HepG2 (cell line): ENCODE measurements around the gene EPHA6. TPM values are rescaled to one million over a fixed set of nuclear protein-coding genes. Genes with fewer than 3 reads are reported as not detected.

Experiments
- ATAC-seq: fragments of 200-7000 bp; cut with Tn5 transposase; 3 replicates; pipeline ENCODE4 v1.9.1; 2020; ENCODE audit warnings: mild to moderate bottlenecking, moderate library complexity
- BruUV-seq: library from RNA; stranded (reverse); fragments of 400-500 nt; replicated peaks from 2 replicates; lab custom pipeline; 2021; lab: Mats Ljungman, UMichigan
- CTCF ChIA-PET: fragments of 300-600 bp; formaldehyde crosslinking; extraction: SDS; loops from one replicate; lab custom pipeline; 2021; ENCODE audit warnings: low total read pairs, inconsistent platforms, low intra/inter-chr PET ratio; lab: Yijun Ruan, JAX
- POLR2A ChIA-PET: fragments of 350-600 bp; sonication (Branson Sonifier 250); formaldehyde crosslinking; loops from one replicate; lab custom pipeline; 2020; ENCODE audit warnings: antibody characterized with exemption, inconsistent platforms; lab: Yijun Ruan, JAX
- DNase-seq: peaks from one replicate; pipeline ENCODE4 v3.0.0-alpha.2; 2015; ENCODE audit warnings: low spot score
- FAIRE-seq: peaks from 3 replicates; lab custom pipeline; 2011; peaks lifted over from hg19 to GRCh38; lab: Jason Lieb, UNC
- H2AFZ ChIP-seq: one replicate; pipeline ENCODE4 v1.6.1; 2011; ENCODE audit warnings: low read length, inconsistent platforms
- H3K27ac ChIP-seq: fragments of 300-600 bp; 3 replicates; pipeline ENCODE4 v1.8.0; 2011; ENCODE audit warnings: mixed run types, mild to moderate bottlenecking, mixed read lengths, low read length, inconsistent platforms; ENCODE audit not compliant: insufficient read depth; ENCODE audit errors: extremely low read length
- H3K27me3 ChIP-seq, 2 experiments: fragments of 200-600 bp in 1 of 2; 2 replicates in 1 of 2; 3 replicates in 1 of 2; pipeline versions ENCODE4 v1.6.0 to v1.8.0; 2011; ENCODE audit warnings: low read length in 2 of 2, mild to moderate bottlenecking in 2 of 2, moderate library complexity in 2 of 2, inconsistent platforms in 1 of 2; ENCODE audit not compliant: insufficient read depth in 2 of 2, control insufficient read depth in 1 of 2
- H3K36me3 ChIP-seq, 2 experiments: fragments of 200-600 bp in 1 of 2; replicated peaks in 1 of 2; 2 replicates in 1 of 2; 3 replicates in 1 of 2; pipeline versions ENCODE4 v1.5.1 to v1.8.0; 2011; ENCODE audit warnings: low read length in 2 of 2, inconsistent platforms in 1 of 2; ENCODE audit not compliant: insufficient read depth in 2 of 2, control insufficient read depth in 1 of 2
- H3K4me1 ChIP-seq: 2 replicates; pipeline ENCODE4 v1.5.1; 2012; ENCODE audit warnings: low read length, inconsistent platforms; ENCODE audit not compliant: insufficient read depth
- H3K4me2 ChIP-seq: 2 replicates; pipeline ENCODE4 v1.6.0; 2011; ENCODE audit warnings: low read depth, low read length, inconsistent platforms
- H3K4me3 ChIP-seq, 3 experiments: fragments of 200-600 bp in 1 of 3; sonication (generic), shearing (Covaris generic) in 1 of 3; replicated peaks in 1 of 3; 2 replicates each; pipeline ENCODE4 v1.5.1; 2011 to 2016; ENCODE audit warnings: low read length in 3 of 3, inconsistent platforms in 2 of 3, low read depth in 2 of 3, mild to moderate bottlenecking in 2 of 3, control low read depth in 1 of 3, mixed read lengths in 1 of 3; ENCODE audit not compliant: insufficient read depth in 1 of 3
- H3K79me2 ChIP-seq: one replicate; pipeline ENCODE4 v1.6.1; 2011; ENCODE audit warnings: low read length, inconsistent platforms; ENCODE audit not compliant: insufficient read depth
- H3K9ac ChIP-seq: 2 replicates; pipeline ENCODE4 v1.6.0; 2011; ENCODE audit warnings: mild to moderate bottlenecking, low read depth, low read length, inconsistent platforms; ENCODE audit not compliant: insufficient read depth
- H3K9me3 ChIP-seq: 2 replicates; pipeline ENCODE4 v1.5.1; 2012; ENCODE audit warnings: mild to moderate bottlenecking, low read length
- H4K20me1 ChIP-seq: 2 replicates; pipeline ENCODE4 v1.6.0; 2011; ENCODE audit warnings: inconsistent platforms, mild to moderate bottlenecking, low read length, moderate library complexity; ENCODE audit not compliant: insufficient read depth
- CBX5 ChIP-seq: sonication (generic); formaldehyde crosslinking; IDR thresholded peaks from 2 replicates; pipeline ENCODE4 v1.4.0; 2020; ENCODE audit warnings: missing genetic modification reagents, borderline replicate concordance
- GFI1 ChIP-seq: sonication (generic); formaldehyde crosslinking; IDR thresholded peaks from 2 replicates; pipeline ENCODE4 v1.5.0; 2020; ENCODE audit warnings: missing genetic modification reagents, mild to moderate bottlenecking, borderline replicate concordance
- HHEX ChIP-seq: IDR thresholded peaks from 2 replicates; pipeline ENCODE4 v1.6.1; 2016; ENCODE audit warnings: control low read depth
- TBP ChIP-seq: sonication (generic); formaldehyde crosslinking; IDR thresholded peaks from 2 replicates; pipeline ENCODE4 v1.5.0; 2020; ENCODE audit warnings: missing genetic modification reagents
- ZBTB25 ChIP-seq: IDR thresholded peaks from 2 replicates; pipeline ENCODE4 v1.6.1; 2018; ENCODE audit warnings: missing genetic modification reagents
- ZNF205 ChIP-seq: IDR thresholded peaks from 2 replicates; pipeline ENCODE4 v1.6.1; 2018; ENCODE audit warnings: missing biosample characterization, missing genetic modification reagents
- ZNF230 ChIP-seq: sonication (generic); formaldehyde crosslinking; IDR thresholded peaks from 2 replicates; pipeline ENCODE4 v1.4.0; 2020; ENCODE audit warnings: mild to moderate bottlenecking, missing genetic modification reagents
- WGBS: methylation state at CpG from one replicate; pipeline ENCODE4 v1.1.6; 2017; ENCODE audit warnings: low lambda C conversion rate; 5-methylcytosine and 5-hydroxymethylcytosine counted together
- in situ Hi-C: cut with HindIII; loops from 2 replicates; pipeline ENCODE4 v1.10.0; 2017; ENCODE audit warnings: low pct_unique_long_range_greater_than_20kb; ENCODE audit not compliant: extremely low pct_ligation_motif_present
- intact Hi-C: fragments of 100-400 bp; cut with micrococcal nuclease; formaldehyde crosslinking; loops from one replicate; pipeline ENCODE4 v1.10.0; 2022; ENCODE audit not compliant: unreplicated experiment
- polyA plus RNA-seq, 8 experiments: library from polyadenylated mRNA; depleted of rRNA in 3 of 8; stranded (reverse) in 7 of 8; unstranded in 1 of 8; fragments of >200 nt; fragmentation: Illumina TruSeq in 4 of 8; extraction: Trizol in 4 of 8; gene quantifications; 2 replicates each; pipeline versions ENCODE4 v1.2.1 to v1.2.3, GENCODE V29; 2011 to 2016; ENCODE audit warnings: low read depth in 4 of 8, missing spikeins in 1 of 8, mixed read lengths in 1 of 8; ENCODE audit not compliant: insufficient read depth in 1 of 8
- total RNA-seq, 5 experiments: library from RNA; depleted of rRNA; stranded (reverse); fragments of >200 nt; fragmentation: Illumina TruSeq; extraction: Trizol; gene quantifications; 2 replicates each; pipeline ENCODE4 v1.2.3, GENCODE V29; 2016; ENCODE audit warnings: low read depth in 1 of 5
- TF ChIP-seq, protein P1 (sequence below): sonication (generic); formaldehyde crosslinking; conservative IDR thresholded peaks from 2 replicates; pipeline ENCODE4 v1.8.1; 2023; ENCODE audit warnings: missing genetic modification reagents
- TF ChIP-seq, protein P2 (sequence below): sonication (generic); formaldehyde crosslinking; IDR thresholded peaks from 2 replicates; pipeline ENCODE4 v1.5.0; 2020; ENCODE audit warnings: missing genetic modification reagents, mild to moderate bottlenecking, borderline replicate concordance

The EPHA6 gene
- total and polyA plus RNA-seq, 2 of the 13 experiments (the other 11 are each of a cell fraction or from before 2014, with no cell fraction given) = not detected

GRCh38 chr3:97576221-97576620 is 761.8 kb downstream of the EPHA6 start:
- ATAC-seq (no peak), FAIRE-seq (no peak), DNase-seq (no peak)
- 0% methylated on average over 2 of the region's 2 CpGs for WGBS
- no peak overlapping the region for H2AFZ ChIP-seq
- no peaks in the 10 kb centered on the region for H3K9me3 ChIP-seq
- TF ChIP-seq, protein P1, sequence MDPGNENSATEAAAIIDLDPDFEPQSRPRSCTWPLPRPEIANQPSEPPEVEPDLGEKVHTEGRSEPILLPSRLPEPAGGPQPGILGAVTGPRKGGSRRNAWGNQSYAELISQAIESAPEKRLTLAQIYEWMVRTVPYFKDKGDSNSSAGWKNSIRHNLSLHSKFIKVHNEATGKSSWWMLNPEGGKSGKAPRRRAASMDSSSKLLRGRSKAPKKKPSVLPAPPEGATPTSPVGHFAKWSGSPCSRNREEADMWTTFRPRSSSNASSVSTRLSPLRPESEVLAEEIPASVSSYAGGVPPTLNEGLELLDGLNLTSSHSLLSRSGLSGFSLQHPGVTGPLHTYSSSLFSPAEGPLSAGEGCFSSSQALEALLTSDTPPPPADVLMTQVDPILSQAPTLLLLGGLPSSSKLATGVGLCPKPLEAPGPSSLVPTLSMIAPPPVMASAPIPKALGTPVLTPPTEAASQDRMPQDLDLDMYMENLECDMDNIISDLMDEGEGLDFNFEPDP (CRISPR knock-in tag) = no peak
- TF ChIP-seq, protein P2, sequence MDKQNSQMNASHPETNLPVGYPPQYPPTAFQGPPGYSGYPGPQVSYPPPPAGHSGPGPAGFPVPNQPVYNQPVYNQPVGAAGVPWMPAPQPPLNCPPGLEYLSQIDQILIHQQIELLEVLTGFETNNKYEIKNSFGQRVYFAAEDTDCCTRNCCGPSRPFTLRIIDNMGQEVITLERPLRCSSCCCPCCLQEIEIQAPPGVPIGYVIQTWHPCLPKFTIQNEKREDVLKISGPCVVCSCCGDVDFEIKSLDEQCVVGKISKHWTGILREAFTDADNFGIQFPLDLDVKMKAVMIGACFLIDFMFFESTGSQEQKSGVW (CRISPR knock-in tag) = no peak
- no peak for TF ChIP-seq HHEX
- TF ChIP-seq GFI1 (CRISPR knock-in tag) = no peak
- no peak for TF ChIP-seq ZNF205 (CRISPR knock-in tag)
- no peaks in the 10 kb centered on the region for H3K27me3 ChIP-seq
- H3K4me2 ChIP-seq = no peak overlapping the region
- intact Hi-C loops = no loop called here
- in situ Hi-C loops = no loop called here
- no peak overlapping the region for H3K4me3 ChIP-seq
- CTCF ChIA-PET = no interaction called here
- no peaks in the 10 kb centered on the region for H3K36me3 ChIP-seq
- H4K20me1 ChIP-seq = no peaks in the 10 kb centered on the region
- H3K79me2 ChIP-seq = no peaks in the 10 kb centered on the region
- H3K9ac ChIP-seq = no peak overlapping the region
- no TSS peak for BruUV-seq
- POLR2A ChIA-PET = no interaction called here
- H3K27ac ChIP-seq = no peak overlapping the region
- H3K4me1 ChIP-seq = no peaks in the 10 kb centered on the region

GRCh38 chr3:97579365-97579764 is 765.0 kb downstream of the EPHA6 start:
- Histone ChIP-seq H3K79me2 (no peaks in the 10 kb centered on the region), H3K36me3 (no peaks in the 10 kb centered on the region), H3K4me2 (no peak overlapping the region), H3K4me3 (no peak overlapping the region), H2AFZ (no peak overlapping the region), H3K27ac (no peak overlapping the region), H4K20me1 (no peaks in the 10 kb centered on the region), H3K9ac (no peak overlapping the region), H3K27me3 (no peaks in the 10 kb centered on the region), H3K9me3 (no peaks in the 10 kb centered on the region), H3K4me1 (no peaks in the 10 kb centered on the region)
- WGBS = 19% methylated on average over 3 of the region's 3 CpGs
- POLR2A ChIA-PET = no interaction called here
- CTCF ChIA-PET = no interaction called here
- no TSS peak for BruUV-seq
- intact Hi-C loops (no loop called here), in situ Hi-C loops (no loop called here)
- FAIRE-seq (no peak), ATAC-seq (no peak), DNase-seq (no peak)
- TF ChIP-seq ZNF230 = no peak
- TF ChIP-seq ZBTB25 (CRISPR knock-in tag) = no peak
- TF ChIP-seq CBX5 (CRISPR knock-in tag) = no peak
- no peak for TF ChIP-seq TBP
